ENCODE results near the gene SPPL2A.

SPPL2A gene

GRCh38 chr15:50797926-50798325 lies 32.4 kb upstream of the SPPL2A start:
- no peaks in the 10 kb centered on the region for H3K4me1 ChIP-seq (ENCODE audit: control insufficient read depth, insufficient read depth, low read length)
- H3K36me3 ChIP-seq (ENCODE audit: insufficient read depth, low read length): no peaks in the 10 kb centered on the region
- H3K4me3 ChIP-seq (ENCODE audit: low read length): no peak overlapping the region
- H3K4me2 ChIP-seq (ENCODE audit: low read length): no peak overlapping the region
- H3K9ac ChIP-seq (ENCODE audit: low read depth, low read length): no peak overlapping the region
- no peaks in the 10 kb centered on the region for H3K9me3 ChIP-seq (replicated peaks; ENCODE audit: low read length)
- no peaks in the 10 kb centered on the region for H3K27me3 ChIP-seq (ENCODE audit: control insufficient read depth, insufficient read depth, low read length)

GRCh38 chr15:50791486-50791885 lies 26.0 kb upstream of the SPPL2A start:
- H3K4me3 ChIP-seq (ENCODE audit: low read length): no peak overlapping the region
- H3K9ac ChIP-seq (ENCODE audit: low read depth, low read length): no peak overlapping the region
- no peaks in the 10 kb centered on the region for H3K9me3 ChIP-seq (replicated peaks; ENCODE audit: low read length)
- no peaks in the 10 kb centered on the region for H3K27me3 ChIP-seq (ENCODE audit: control insufficient read depth, insufficient read depth, low read length)
- H3K36me3 ChIP-seq (ENCODE audit: insufficient read depth, low read length): no peaks in the 10 kb centered on the region
- no peak overlapping the region for H3K4me2 ChIP-seq (ENCODE audit: low read length)
- no peaks in the 10 kb centered on the region for H3K4me1 ChIP-seq (ENCODE audit: control insufficient read depth, insufficient read depth, low read length)

- Histone ChIP-seq H3K4me2 (ENCODE audit: low read length) (no peak overlapping the region), H3K9me3 (replicated peaks; ENCODE audit: low read length) (no peaks in the 10 kb centered on the region), H3K36me3 (ENCODE audit: insufficient read depth, low read length) (no peaks in the 10 kb centered on the region), H3K27me3 (ENCODE audit: control insufficient read depth, insufficient read depth, low read length) (peaks cover 4% of the 10 kb centered on the region), H3K4me1 (ENCODE audit: control insufficient read depth, insufficient read depth, low read length) (no peaks in the 10 kb centered on the region), H3K4me3 (ENCODE audit: low read length) (no peak overlapping the region), H3K9ac (ENCODE audit: low read depth, low read length) (no peak overlapping the region)
These were observed 25.4 kb upstream of the SPPL2A start for GRCh38 chr15:50790778-50791453.

GRCh38 chr15:50786871-50787270 lies 21.4 kb upstream of the SPPL2A start:
- no peaks in the 10 kb centered on the region for H3K9me3 ChIP-seq (replicated peaks; ENCODE audit: low read length)
- no peak overlapping the region for H3K4me3 ChIP-seq (ENCODE audit: low read length)
- no peak overlapping the region for H3K4me2 ChIP-seq (ENCODE audit: low read length)
- no peaks in the 10 kb centered on the region for H3K4me1 ChIP-seq (ENCODE audit: control insufficient read depth, insufficient read depth, low read length)
- H3K27me3 ChIP-seq (ENCODE audit: control insufficient read depth, insufficient read depth, low read length): peaks cover 11% of the 10 kb centered on the region
- H3K36me3 ChIP-seq (ENCODE audit: insufficient read depth, low read length): no peaks in the 10 kb centered on the region
- H3K9ac ChIP-seq (ENCODE audit: low read depth, low read length): no peak overlapping the region

GRCh38 chr15:50786438-50786837 lies 20.9 kb upstream of the SPPL2A start:
- Histone ChIP-seq H3K27me3 (ENCODE audit: control insufficient read depth, insufficient read depth, low read length) (peaks cover 15% of the 10 kb centered on the region), H3K4me2 (ENCODE audit: low read length) (no peak overlapping the region), H3K9me3 (replicated peaks; ENCODE audit: low read length) (no peaks in the 10 kb centered on the region), H3K9ac (ENCODE audit: low read depth, low read length) (no peak overlapping the region), H3K4me3 (ENCODE audit: low read length) (no peak overlapping the region), H3K36me3 (ENCODE audit: insufficient read depth, low read length) (no peaks in the 10 kb centered on the region), H3K4me1 (ENCODE audit: control insufficient read depth, insufficient read depth, low read length) (no peaks in the 10 kb centered on the region)

GRCh38 chr15:50783895-50784294 lies 18.4 kb upstream of the SPPL2A start:
- Histone ChIP-seq H3K4me3 (ENCODE audit: low read length) (no peak overlapping the region), H3K9me3 (replicated peaks; ENCODE audit: low read length) (no peaks in the 10 kb centered on the region), H3K4me2 (ENCODE audit: low read length) (no peak overlapping the region), H3K9ac (ENCODE audit: low read depth, low read length) (no peak overlapping the region), H3K36me3 (ENCODE audit: insufficient read depth, low read length) (no peaks in the 10 kb centered on the region), H3K4me1 (ENCODE audit: control insufficient read depth, insufficient read depth, low read length) (no peaks in the 10 kb centered on the region), H3K27me3 (ENCODE audit: control insufficient read depth, insufficient read depth, low read length) (peaks cover 15% of the 10 kb centered on the region)

- Histone ChIP-seq H3K36me3 (ENCODE audit: insufficient read depth, low read length) (no peaks in the 10 kb centered on the region), H3K27me3 (ENCODE audit: control insufficient read depth, insufficient read depth, low read length) (peaks cover 15% of the 10 kb centered on the region), H3K4me2 (ENCODE audit: low read length) (no peak overlapping the region), H3K4me1 (ENCODE audit: control insufficient read depth, insufficient read depth, low read length) (no peaks in the 10 kb centered on the region), H3K9me3 (replicated peaks; ENCODE audit: low read length) (no peaks in the 10 kb centered on the region), H3K9ac (ENCODE audit: low read depth, low read length) (no peak overlapping the region), H3K4me3 (ENCODE audit: low read length) (no peak overlapping the region)
These were observed 17.9 kb upstream of the SPPL2A start for GRCh38 chr15:50783411-50783810.

- no peaks in the 10 kb centered on the region for H3K4me1 ChIP-seq (ENCODE audit: control insufficient read depth, insufficient read depth, low read length)
- H3K9me3 ChIP-seq (replicated peaks; ENCODE audit: low read length): no peaks in the 10 kb centered on the region
- no peak overlapping the region for H3K9ac ChIP-seq (ENCODE audit: low read depth, low read length)
- H3K4me3 ChIP-seq (ENCODE audit: low read length): no peak overlapping the region
- no peak overlapping the region for H3K4me2 ChIP-seq (ENCODE audit: low read length)
- H3K36me3 ChIP-seq (ENCODE audit: insufficient read depth, low read length): no peaks in the 10 kb centered on the region
- peaks cover 4% of the 10 kb centered on the region for H3K27me3 ChIP-seq (ENCODE audit: control insufficient read depth, insufficient read depth, low read length)
These were observed 12.6 kb upstream of the SPPL2A start for GRCh38 chr15:50778086-50778485.

- no peaks in the 10 kb centered on the region for H3K9me3 ChIP-seq (replicated peaks; ENCODE audit: low read length)
- no peak overlapping the region for H3K9ac ChIP-seq (ENCODE audit: low read depth, low read length)
- no peaks in the 10 kb centered on the region for H3K36me3 ChIP-seq (ENCODE audit: insufficient read depth, low read length)
- no peaks in the 10 kb centered on the region for H3K4me1 ChIP-seq (ENCODE audit: control insufficient read depth, insufficient read depth, low read length)
- no peak overlapping the region for H3K4me2 ChIP-seq (ENCODE audit: low read length)
- peaks cover 4% of the 10 kb centered on the region for H3K27me3 ChIP-seq (ENCODE audit: control insufficient read depth, insufficient read depth, low read length)
- no peak overlapping the region for H3K4me3 ChIP-seq (ENCODE audit: low read length)
These were observed 11.5 kb upstream of the SPPL2A start for GRCh38 chr15:50777042-50777441.

GRCh38 chr15:50774450-50774849 lies 8.9 kb upstream of the SPPL2A start:
- Histone ChIP-seq H3K9me3 (replicated peaks; ENCODE audit: low read length) (no peaks in the 10 kb centered on the region), H3K4me1 (ENCODE audit: control insufficient read depth, insufficient read depth, low read length) (no peaks in the 10 kb centered on the region), H3K4me3 (ENCODE audit: low read length) (no peak overlapping the region), H3K27me3 (ENCODE audit: control insufficient read depth, insufficient read depth, low read length) (no peaks in the 10 kb centered on the region), H3K4me2 (ENCODE audit: low read length) (no peak overlapping the region), H3K36me3 (ENCODE audit: insufficient read depth, low read length) (no peaks in the 10 kb centered on the region), H3K9ac (ENCODE audit: low read depth, low read length) (no peak overlapping the region)

GRCh38 chr15:50773389-50773788 lies 7.9 kb upstream of the SPPL2A start:
- Histone ChIP-seq H3K27me3 (ENCODE audit: control insufficient read depth, insufficient read depth, low read length) (no peaks in the 10 kb centered on the region), H3K4me1 (ENCODE audit: control insufficient read depth, insufficient read depth, low read length) (no peaks in the 10 kb centered on the region), H3K4me3 (ENCODE audit: low read length) (no peak overlapping the region), H3K4me2 (ENCODE audit: low read length) (no peak overlapping the region), H3K36me3 (ENCODE audit: insufficient read depth, low read length) (no peaks in the 10 kb centered on the region), H3K9me3 (replicated peaks; ENCODE audit: low read length) (no peaks in the 10 kb centered on the region), H3K9ac (ENCODE audit: low read depth, low read length) (no peak overlapping the region)

GRCh38 chr15:50767332-50767861 lies 1.9 kb upstream of the SPPL2A start:
- H3K4me1 ChIP-seq (ENCODE audit: control insufficient read depth, insufficient read depth, low read length): peaks cover 4% of the 10 kb centered on the region
- no peak overlapping the region for H3K4me3 ChIP-seq (ENCODE audit: low read length)
- H3K9me3 ChIP-seq (replicated peaks; ENCODE audit: low read length): no peaks in the 10 kb centered on the region
- no peaks in the 10 kb centered on the region for H3K27me3 ChIP-seq (ENCODE audit: control insufficient read depth, insufficient read depth, low read length)
- no peaks in the 10 kb centered on the region for H3K36me3 ChIP-seq (ENCODE audit: insufficient read depth, low read length)
- no peak overlapping the region for H3K4me2 ChIP-seq (ENCODE audit: low read length)
- H3K9ac ChIP-seq (ENCODE audit: low read depth, low read length): no peak overlapping the region

All from skeletal muscle satellite cell (primary cell).